Uterus (tissue), 2 donors: ENCODE data around the gene ARSD.

Experiments
- CTCF ChIP-seq, 4 experiments: fragments of 200-600 bp in 2 of 4; fragments of 450-650 bp in 2 of 4; sonication (generic) in 2 of 4; IDR thresholded peaks; one replicate each; pipeline ENCODE4 v1.5.1; 2016 to 2019; ENCODE audit warnings: antibody characterized with exemption in 4 of 4, mild to moderate bottlenecking in 2 of 4, moderate library complexity in 1 of 4
- POLR2A ChIP-seq, 2 donors: fragments of 450-650 bp; IDR thresholded peaks; one replicate each; pipeline ENCODE4 v1.6.1; 2016; ENCODE audit warnings: antibody characterized with exemption in 2 of 2, mild to moderate bottlenecking in 1 of 2, moderate library complexity in 1 of 2

GRCh38 chrX:2928583-2929434, at the start of gene ARSD:
- TF ChIP-seq CTCF (IDR thresholded peaks at IDR 0.05): no peak
- peak; percentile 40 to 89 for TF ChIP-seq POLR2A (IDR thresholded peaks at IDR 0.05)
